ENCODE results near the gene NGEF. TPM values are rescaled to one million over a fixed set of nuclear protein-coding genes. Genes with fewer than 3 reads are reported as not detected.

NGEF gene
- total and polyA plus RNA-seq, 7 donors, result 0.13 to 0.51 (median 0.25) TPM; not detected in 1

GRCh38 chr2:233025706-233026105 lies 12.7 kb upstream of the NGEF start:
- Histone ChIP-seq H3K9me3 (no peaks in the 10 kb centered on the region), H3K27me3 (ENCODE audit: insufficient read depth in 3 of 3, low read length in 2 of 3) (no peaks in the 10 kb centered on the region), H3K4me1 (no peaks in the 10 kb centered on the region), H3K4me3 (no peak overlapping the region), H3K36me3 (ENCODE audit: insufficient read depth in 1 of 2, low read depth in 1 of 2) (no peaks in the 10 kb centered on the region), H3K27ac (no peak overlapping the region)
- DNase-seq, result no peak
- intact Hi-C loops (cut with DNase I), result no loop called here
- no peak for TF ChIP-seq CTCF (IDR thresholded peaks at IDR 0.05)
- 77 to 85% (median 80%) methylated on average over 7 of the region's 7 CpGs for WGBS, 3 donors
- no peak for ATAC-seq

GRCh38 chr2:233023761-233024410 lies 10.8 kb upstream of the NGEF start:
- WGBS, 3 donors, result 89 to 91% (median 90%) methylated on average over 14 of the region's 14 CpGs
- DNase-seq, result no peak
- no peak for ATAC-seq
- intact Hi-C loops (cut with DNase I), result no loop called here
- H3K9me3 ChIP-seq, result no peaks in the 10 kb centered on the region
- H3K4me3 ChIP-seq, result no peak overlapping the region
- no peak overlapping the region for H3K27ac ChIP-seq
- H3K36me3 ChIP-seq (ENCODE audit: insufficient read depth in 1 of 2, low read depth in 1 of 2), result no peaks in the 10 kb centered on the region
- TF ChIP-seq CTCF (IDR thresholded peaks at IDR 0.05), result no peak
- no peaks in the 10 kb centered on the region for H3K27me3 ChIP-seq (ENCODE audit: insufficient read depth in 3 of 3, low read length in 2 of 3)
- no peaks in the 10 kb centered on the region for H3K4me1 ChIP-seq

- no peaks in the 10 kb centered on the region for H3K27me3 ChIP-seq (ENCODE audit: insufficient read depth in 3 of 3, low read length in 2 of 3)
- H3K9me3 ChIP-seq, result no peaks in the 10 kb centered on the region
- ATAC-seq, result no peak
- no peak for TF ChIP-seq CTCF (IDR thresholded peaks at IDR 0.05)
- 89 to 90% (median 90%) methylated on average over 18 of the region's 18 CpGs for WGBS, 3 donors
- intact Hi-C loops (cut with DNase I), result no loop called here
- no peak overlapping the region for H3K27ac ChIP-seq
- no peak for DNase-seq
- H3K36me3 ChIP-seq (ENCODE audit: insufficient read depth in 1 of 2, low read depth in 1 of 2), result no peaks in the 10 kb centered on the region
- no peaks in the 10 kb centered on the region for H3K4me1 ChIP-seq
- H3K4me3 ChIP-seq, result no peak overlapping the region
Measured at GRCh38 chr2:233023007-233023760, 10.1 kb upstream of the NGEF start.

DNA sequence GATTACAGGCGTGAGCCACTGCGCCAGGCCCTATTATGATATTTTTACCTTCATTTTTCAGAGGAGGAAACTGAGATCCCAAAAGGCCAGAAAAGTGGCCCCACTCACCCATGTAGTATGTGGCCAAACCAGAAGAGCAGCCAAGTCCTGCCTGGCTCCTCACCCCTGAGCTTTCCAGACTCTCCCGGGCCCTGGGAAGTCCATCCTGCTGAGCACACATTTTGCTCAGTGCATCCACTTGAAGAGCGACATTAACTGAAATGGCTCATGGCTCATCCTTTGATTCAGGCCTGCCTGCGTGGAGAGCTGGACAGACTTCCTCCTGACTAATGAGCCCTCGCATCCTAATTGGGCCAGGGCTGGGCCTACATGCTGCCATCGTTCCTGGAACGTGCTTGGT lies 9.5 kb upstream of the NGEF start:
- WGBS, 3 donors, result 81 to 86% (median 82%) methylated on average over 8 of the region's 8 CpGs

More for the DNA sequence above, 9.5 kb upstream of the NGEF start:
- TF ChIP-seq CTCF (IDR thresholded peaks at IDR 0.05), result no peak
- H3K27ac ChIP-seq, result no peak overlapping the region
- H3K4me1 ChIP-seq, result no peaks in the 10 kb centered on the region
- intact Hi-C loops (cut with DNase I), result no loop called here
- H3K4me3 ChIP-seq, result no peak overlapping the region
- no peaks in the 10 kb centered on the region for H3K27me3 ChIP-seq (ENCODE audit: insufficient read depth in 3 of 3, low read length in 2 of 3)
- H3K36me3 ChIP-seq (ENCODE audit: insufficient read depth in 1 of 2, low read depth in 1 of 2), result no peaks in the 10 kb centered on the region
- H3K9me3 ChIP-seq, result no peaks in the 10 kb centered on the region
- DNase-seq (no peak), ATAC-seq (no peak)

Data from psoas muscle (tissue), 8 donors.